IMR-90 (cell line): Measurements from ENCODE around the gene ZNF423. TPM values are rescaled to one million over a fixed set of nuclear protein-coding genes. Genes with fewer than 3 reads are reported as not detected.

ENCODE experiments used
- ATAC-seq: fragments of 200-7000 bp; cut with Tn5 transposase; 2 replicates; pipeline ENCODE4 v1.9.1; 2020; ENCODE audit warnings: low read depth, mild to moderate bottlenecking, moderate library complexity
- BruUV-seq: library from RNA; stranded (reverse); fragments of 400-500 nt; replicated peaks from 2 replicates; lab custom pipeline; 2021; lab: Mats Ljungman, UMichigan
- CTCF ChIA-PET: fragments of 300-600 bp; formaldehyde crosslinking; extraction: SDS; loops from one replicate; lab custom pipeline; 2021; ENCODE audit warnings: antibody characterized with exemption; lab: Yijun Ruan, JAX
- POLR2A ChIA-PET: fragments of 300-600 bp; sonication (Branson Sonifier 250); formaldehyde crosslinking; loops from one replicate; lab custom pipeline; 2022; ENCODE audit warnings: antibody characterized with exemption; ENCODE audit not compliant: unreplicated experiment; lab: Charles Lee
- DNase-seq: peaks from one replicate; pipeline ENCODE4 v3.0.0; 2013
- H2AFZ ChIP-seq: replicated peaks from 2 replicates; pipeline ENCODE3; 2013; ENCODE audit warnings: low read length, mild to moderate bottlenecking; ENCODE audit not compliant: poor library complexity
- H2AK5ac ChIP-seq: 2 replicates; pipeline ENCODE4 v1.6.1; 2013; ENCODE audit warnings: low read depth, low read length, inconsistent platforms
- H2AK9ac ChIP-seq: replicated peaks from 2 replicates; pipeline ENCODE3; 2013; ENCODE audit warnings: mild to moderate bottlenecking, low read depth, low read length, moderate library complexity; ENCODE audit not compliant: poor library complexity
- H2BK120ac ChIP-seq: 2 replicates; pipeline ENCODE4 v1.6.1; 2013; ENCODE audit warnings: low read depth, low read length, inconsistent platforms
- H2BK15ac ChIP-seq: 3 replicates; pipeline ENCODE4 v1.6.1; 2013; ENCODE audit warnings: low read depth, low read length, inconsistent platforms
- H2BK20ac ChIP-seq: 2 replicates; pipeline ENCODE4 v1.6.1; 2013; ENCODE audit warnings: low read depth, mild to moderate bottlenecking, inconsistent platforms, low read length, moderate library complexity
- H2BK5ac ChIP-seq: 2 replicates; pipeline ENCODE4 v1.6.1; 2013; ENCODE audit warnings: mild to moderate bottlenecking, low read depth, low read length, inconsistent platforms; ENCODE audit not compliant: poor library complexity, severe bottlenecking
- H3K14ac ChIP-seq: replicated peaks from 2 replicates; pipeline ENCODE4 v1.6.1; 2013; ENCODE audit warnings: low read depth, low read length, inconsistent platforms
- H3K18ac ChIP-seq: 2 replicates; pipeline ENCODE4 v1.6.1; 2013; ENCODE audit warnings: low read depth, low read length, control low read depth
- H3K23ac ChIP-seq: 2 replicates; pipeline ENCODE4 v1.6.1; 2013; ENCODE audit warnings: low read depth, low read length, inconsistent platforms
- H3K27ac ChIP-seq: 2 replicates; pipeline ENCODE4 v1.5.1; 2013; ENCODE audit warnings: mild to moderate bottlenecking, control low read depth, low read length; ENCODE audit not compliant: insufficient read depth
- H3K27me3 ChIP-seq: 2 replicates; pipeline ENCODE4 v1.6.1; 2013; ENCODE audit warnings: low read length; ENCODE audit not compliant: control insufficient read depth, insufficient read depth
- H3K36me3 ChIP-seq: 2 replicates; pipeline ENCODE4 v1.6.1; 2013; ENCODE audit warnings: low read length, mixed read lengths; ENCODE audit not compliant: control insufficient read depth, insufficient read depth
- H3K4ac ChIP-seq: 2 replicates; pipeline ENCODE4 v1.6.1; 2013; ENCODE audit warnings: low read depth, low read length, inconsistent platforms
- H3K4me1 ChIP-seq: 2 replicates; pipeline ENCODE4 v1.6.1; 2013; ENCODE audit warnings: low read length, mixed read lengths; ENCODE audit not compliant: control insufficient read depth, insufficient read depth
- H3K4me2 ChIP-seq: 2 replicates; pipeline ENCODE4 v1.6.1; 2013; ENCODE audit warnings: low read depth, mild to moderate bottlenecking, control low read depth, low read length, moderate library complexity
- H3K4me3 ChIP-seq: 2 replicates; pipeline ENCODE4 v1.5.1; 2013; ENCODE audit warnings: low read depth, mild to moderate bottlenecking, control low read depth, low read length, moderate library complexity; ENCODE audit not compliant: insufficient read depth
- H3K56ac ChIP-seq: 2 replicates; pipeline ENCODE4 v1.6.1; 2013; ENCODE audit warnings: low read length, inconsistent platforms; ENCODE audit not compliant: insufficient read depth; ENCODE audit errors: extremely low read depth
- H3K79me1 ChIP-seq, 2 experiments: 2 replicates each; pipeline ENCODE4 v1.6.1; 2013; ENCODE audit warnings: low read length in 2 of 2, inconsistent platforms in 1 of 2, low read depth in 1 of 2
- H3K9ac ChIP-seq: 2 replicates; pipeline ENCODE4 v1.6.1; 2013; ENCODE audit warnings: low read depth, low read length, control low read depth
- H3K9me1 ChIP-seq: 2 replicates; pipeline ENCODE4 v1.6.1; 2013; ENCODE audit warnings: low read length, inconsistent platforms; ENCODE audit not compliant: insufficient read depth
- H3K9me3 ChIP-seq: 2 replicates; pipeline ENCODE4 v1.6.1; 2013; ENCODE audit warnings: low read length; ENCODE audit not compliant: control insufficient read depth, insufficient read depth
- H4K20me1 ChIP-seq: 2 replicates; pipeline ENCODE4 v1.6.1; 2013; ENCODE audit warnings: low read length, inconsistent platforms; ENCODE audit not compliant: insufficient read depth
- H4K5ac ChIP-seq: 2 replicates; pipeline ENCODE4 v1.6.1; 2013; ENCODE audit warnings: mild to moderate bottlenecking, low read depth, low read length, control low read depth
- H4K8ac ChIP-seq, 2 experiments: 2 replicates each; pipeline ENCODE4 v1.6.1; 2013; ENCODE audit warnings: low read depth in 2 of 2, low read length in 2 of 2, control low read depth in 1 of 2, inconsistent platforms in 1 of 2
- H4K91ac ChIP-seq: 2 replicates; pipeline ENCODE4 v1.6.1; 2013; ENCODE audit warnings: low read depth, low read length, inconsistent platforms; ENCODE audit not compliant: insufficient read depth
- FOS ChIP-seq: fragments of 150-350 bp; IDR thresholded peaks from 2 replicates; pipeline ENCODE4 v1.6.1; 2016; ENCODE audit warnings: low read depth, low read length
- MAFK ChIP-seq: IDR thresholded peaks from 2 replicates; pipeline ENCODE4 v1.6.1; 2012; ENCODE audit warnings: low read depth, low read length, improper control_type of control experiment
- SMC3 ChIP-seq: fragments of 150-350 bp; IDR thresholded peaks from 2 replicates; pipeline ENCODE4 v1.6.1; 2016; ENCODE audit warnings: low read depth, mild to moderate bottlenecking, antibody characterized with exemption, low read length, moderate library complexity
- WGBS, 2 experiments: methylation state at CpG; one replicate each; pipeline versions ENCODE4 v1.1.5 to v1.1.7; 2013; ENCODE audit warnings: missing lambda C conversion rate in 2 of 2; ENCODE audit not compliant: insufficient read length in 1 of 2; ENCODE audit errors: extremely low coverage in 2 of 2; 5-methylcytosine and 5-hydroxymethylcytosine counted together
- dilution Hi-C: fragments of 300-500 bp; cut with HindIII; formaldehyde crosslinking; loops from one replicate; pipeline ENCODE4 v1.14.3; 2018; ENCODE audit warnings: low sequenced_read_pairs; ENCODE audit not compliant: unreplicated experiment
- in situ Hi-C: fragments of 300-500 bp; cut with MboI; formaldehyde crosslinking; loops from 3 replicates; pipeline ENCODE4 v1.14.3; 2019; ENCODE audit warnings: low sequenced_read_pairs, inconsistent platforms, mixed read lengths
- intact Hi-C: fragments of 100-400 bp; cut with micrococcal nuclease; formaldehyde crosslinking; loops from 2 replicates; pipeline ENCODE4 v1.10.0; 2022
- polyA plus RNA-seq, 3 experiments: library from polyadenylated mRNA; depleted of rRNA; stranded (reverse); fragments of >200 nt; gene quantifications; 2 replicates each; pipeline ENCODE4 v1.2.3, GENCODE V29; 2012; ENCODE audit warnings: low replicate concordance in 1 of 3
- total RNA-seq: library from RNA; depleted of rRNA; stranded (reverse); fragments of >200 nt; gene quantifications from 2 replicates; pipeline ENCODE4 v1.2.3, GENCODE V29; 2012
- TF ChIP-seq, protein P1 (sequence below): fragments of 150-350 bp; IDR thresholded peaks from 2 replicates; pipeline ENCODE4 v1.6.1; 2016; ENCODE audit warnings: low read depth, mild to moderate bottlenecking, low read length, moderate library complexity, borderline replicate concordance
- TF ChIP-seq, protein P2 (sequence below): conservative IDR thresholded peaks from 2 replicates; pipeline ENCODE4 v1.5.1; 2012; ENCODE audit warnings: mild to moderate bottlenecking, low read depth, low read length, improper control_type of control experiment

Gene ZNF423
- total and polyA plus RNA-seq, 2 of the 4 experiments (the other 2 are of a cell fraction): under 0.01 to 0.10 TPM

DNA sequence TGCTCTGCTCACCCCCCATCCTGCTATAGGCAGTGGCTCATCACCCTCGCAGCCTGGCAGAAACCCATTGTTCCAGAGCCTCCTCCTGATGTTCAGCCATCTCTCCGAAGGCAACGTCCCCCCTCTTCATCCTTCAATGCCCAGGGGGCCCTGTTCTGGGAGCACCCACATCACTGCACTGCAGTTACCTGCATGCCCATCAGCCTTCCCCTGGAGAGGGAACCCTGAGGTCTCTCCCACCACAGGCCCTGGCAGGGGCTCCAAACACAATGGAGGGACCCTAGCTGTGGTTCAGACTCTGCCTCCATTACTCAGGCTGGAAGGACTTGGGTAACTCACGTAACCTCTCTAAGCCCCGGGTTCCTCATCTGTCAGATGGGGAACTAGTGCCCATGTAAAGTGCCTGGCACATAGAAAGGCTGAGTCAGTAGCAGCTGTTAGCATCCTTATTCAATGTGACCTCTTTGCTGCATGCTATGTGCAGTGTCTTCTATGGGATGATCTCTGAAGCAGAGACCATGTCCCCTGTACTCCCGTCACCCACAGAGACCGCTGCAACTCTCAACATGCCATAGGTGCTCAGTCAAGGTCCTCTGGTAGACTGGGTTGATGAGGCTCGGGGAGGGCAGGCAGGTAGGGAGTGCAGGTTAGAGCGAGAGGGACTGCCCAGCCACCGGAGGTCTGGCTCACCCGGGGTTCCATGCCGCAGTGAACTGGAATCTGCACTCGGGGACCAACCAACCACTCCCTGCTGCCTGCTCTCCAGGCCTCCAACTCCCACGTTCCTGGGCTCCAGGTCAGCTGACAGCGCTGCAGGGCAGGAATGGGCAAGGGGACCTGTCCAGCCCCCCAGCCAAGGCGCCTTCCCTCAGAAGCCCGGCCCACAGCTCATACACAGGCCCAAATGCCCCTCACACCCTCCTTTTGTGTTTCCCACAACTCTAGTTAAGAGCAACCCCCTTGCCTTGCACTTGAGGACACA is 233.2 kb downstream of the ZNF423 start (continued):
- no peak for TF ChIP-seq SMC3

DNA sequence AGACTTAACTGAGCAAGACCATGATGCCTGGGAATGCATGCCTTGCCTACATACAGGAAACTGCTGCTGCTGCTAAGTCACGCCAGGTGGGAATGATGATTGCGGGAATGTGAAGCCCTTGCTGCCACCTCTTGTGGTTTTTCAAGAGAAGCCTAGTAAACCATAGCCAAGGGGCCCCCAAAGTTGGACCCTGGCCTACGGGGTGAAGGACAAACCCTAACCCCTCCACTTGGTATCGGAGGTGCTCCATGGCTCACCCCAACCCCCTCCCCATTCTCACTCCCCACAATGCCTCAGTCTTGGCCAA is 233.9 kb downstream of the ZNF423 start:
- H2BK5ac ChIP-seq: no peak overlapping the region
- H3K18ac ChIP-seq: no peak overlapping the region
- intact Hi-C loops: no loop called here
- no peak overlapping the region for H3K4me3 ChIP-seq
- H2BK20ac ChIP-seq: no peak overlapping the region
- H3K27ac ChIP-seq: no peak overlapping the region
- in situ Hi-C loops: no loop called here
- no peak for DNase-seq
- H3K23ac ChIP-seq: no peak overlapping the region
- H4K20me1 ChIP-seq: no peaks in the 10 kb centered on the region; the same call in 1 of the 2 replicates
- no peaks in the 10 kb centered on the region for H3K79me1 ChIP-seq
- BruUV-seq: no TSS peak
- no peak overlapping the region for H2BK15ac ChIP-seq
- no peak overlapping the region for H4K8ac ChIP-seq
- H3K56ac ChIP-seq: no peak overlapping the region
- H3K4ac ChIP-seq: no peak overlapping the region
- no peak overlapping the region for H2AK5ac ChIP-seq
- no peaks in the 10 kb centered on the region for H3K36me3 ChIP-seq
- H2AK9ac ChIP-seq: no peak overlapping the region
- ATAC-seq: no peak
- peaks cover 9% of the 10 kb centered on the region; the same call in 1 of the 2 replicates for H3K9me1 ChIP-seq
- 85% methylated on average over 3 of the region's 4 CpGs; no CpG with 5 or more reads in 1 of the 2 experiments for WGBS, 2 experiments
- CTCF ChIA-PET: no interaction called here
- dilution Hi-C loops: no loop called here
- no peak overlapping the region for H2BK120ac ChIP-seq
- H3K9me3 ChIP-seq: no peaks in the 10 kb centered on the region
- no peak overlapping the region for H3K14ac ChIP-seq
- no peak overlapping the region for H2AFZ ChIP-seq
- POLR2A ChIA-PET: no interaction called here
- H4K5ac ChIP-seq: no peak overlapping the region
- H3K4me1 ChIP-seq: peaks cover 16% of the 10 kb centered on the region
- no peak overlapping the region for H4K91ac ChIP-seq
- H3K27me3 ChIP-seq: peaks cover 3% of the 10 kb centered on the region; the same call in 1 of the 2 replicates
- no peak overlapping the region for H3K9ac ChIP-seq
- TF ChIP-seq FOS (no peak), MAFK (no peak), SMC3 (no peak)
- TF ChIP-seq, protein P1, sequence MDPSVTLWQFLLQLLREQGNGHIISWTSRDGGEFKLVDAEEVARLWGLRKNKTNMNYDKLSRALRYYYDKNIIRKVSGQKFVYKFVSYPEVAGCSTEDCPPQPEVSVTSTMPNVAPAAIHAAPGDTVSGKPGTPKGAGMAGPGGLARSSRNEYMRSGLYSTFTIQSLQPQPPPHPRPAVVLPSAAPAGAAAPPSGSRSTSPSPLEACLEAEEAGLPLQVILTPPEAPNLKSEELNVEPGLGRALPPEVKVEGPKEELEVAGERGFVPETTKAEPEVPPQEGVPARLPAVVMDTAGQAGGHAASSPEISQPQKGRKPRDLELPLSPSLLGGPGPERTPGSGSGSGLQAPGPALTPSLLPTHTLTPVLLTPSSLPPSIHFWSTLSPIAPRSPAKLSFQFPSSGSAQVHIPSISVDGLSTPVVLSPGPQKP: no peak
- TF ChIP-seq, protein P2, sequence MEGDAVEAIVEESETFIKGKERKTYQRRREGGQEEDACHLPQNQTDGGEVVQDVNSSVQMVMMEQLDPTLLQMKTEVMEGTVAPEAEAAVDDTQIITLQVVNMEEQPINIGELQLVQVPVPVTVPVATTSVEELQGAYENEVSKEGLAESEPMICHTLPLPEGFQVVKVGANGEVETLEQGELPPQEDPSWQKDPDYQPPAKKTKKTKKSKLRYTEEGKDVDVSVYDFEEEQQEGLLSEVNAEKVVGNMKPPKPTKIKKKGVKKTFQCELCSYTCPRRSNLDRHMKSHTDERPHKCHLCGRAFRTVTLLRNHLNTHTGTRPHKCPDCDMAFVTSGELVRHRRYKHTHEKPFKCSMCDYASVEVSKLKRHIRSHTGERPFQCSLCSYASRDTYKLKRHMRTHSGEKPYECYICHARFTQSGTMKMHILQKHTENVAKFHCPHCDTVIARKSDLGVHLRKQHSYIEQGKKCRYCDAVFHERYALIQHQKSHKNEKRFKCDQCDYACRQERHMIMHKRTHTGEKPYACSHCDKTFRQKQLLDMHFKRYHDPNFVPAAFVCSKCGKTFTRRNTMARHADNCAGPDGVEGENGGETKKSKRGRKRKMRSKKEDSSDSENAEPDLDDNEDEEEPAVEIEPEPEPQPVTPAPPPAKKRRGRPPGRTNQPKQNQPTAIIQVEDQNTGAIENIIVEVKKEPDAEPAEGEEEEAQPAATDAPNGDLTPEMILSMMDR: no peak
- no peak overlapping the region for H3K4me2 ChIP-seq
